PFSK-1 (cell line): Measurements from ENCODE around the gene PURA.

Experiments used
- SIN3A ChIP-seq: IDR thresholded peaks from 2 replicates; pipeline ENCODE4 v1.6.1; 2012; ENCODE audit warnings: mild to moderate bottlenecking, low read length, moderate library complexity, borderline replicate concordance; ENCODE audit not compliant: insufficient read depth
- TF ChIP-seq, protein P1 (sequence below), 2 experiments: IDR thresholded peaks; 2 replicates each; pipeline versions ENCODE4 v1.6.1 to v1.8.0; 2011 to 2012; ENCODE audit warnings: low read depth in 2 of 2, low read length in 2 of 2, control low read depth in 1 of 2, inconsistent platforms in 1 of 2, mild to moderate bottlenecking in 1 of 2, moderate library complexity in 1 of 2; ENCODE audit not compliant: insufficient read depth in 1 of 2

DNA sequence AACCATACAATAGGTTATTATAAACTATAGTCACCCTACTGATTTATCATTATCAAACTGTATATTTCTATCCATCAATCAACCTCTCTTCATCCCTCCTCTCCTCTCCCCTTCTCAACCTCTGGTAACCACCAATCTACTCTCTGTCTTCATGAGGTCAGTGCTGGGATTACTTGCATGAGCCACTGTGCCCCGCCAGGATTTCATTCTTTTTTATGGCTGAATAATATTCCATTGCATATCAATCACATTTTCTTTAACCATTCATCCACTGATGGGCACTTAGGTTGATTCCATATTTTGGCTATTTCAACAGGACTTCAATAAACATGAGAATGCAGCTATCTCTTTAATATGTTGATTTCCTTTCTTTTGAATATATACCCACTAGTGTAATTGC, 10.8 kb upstream of the PURA start:
- TF ChIP-seq, protein P1, sequence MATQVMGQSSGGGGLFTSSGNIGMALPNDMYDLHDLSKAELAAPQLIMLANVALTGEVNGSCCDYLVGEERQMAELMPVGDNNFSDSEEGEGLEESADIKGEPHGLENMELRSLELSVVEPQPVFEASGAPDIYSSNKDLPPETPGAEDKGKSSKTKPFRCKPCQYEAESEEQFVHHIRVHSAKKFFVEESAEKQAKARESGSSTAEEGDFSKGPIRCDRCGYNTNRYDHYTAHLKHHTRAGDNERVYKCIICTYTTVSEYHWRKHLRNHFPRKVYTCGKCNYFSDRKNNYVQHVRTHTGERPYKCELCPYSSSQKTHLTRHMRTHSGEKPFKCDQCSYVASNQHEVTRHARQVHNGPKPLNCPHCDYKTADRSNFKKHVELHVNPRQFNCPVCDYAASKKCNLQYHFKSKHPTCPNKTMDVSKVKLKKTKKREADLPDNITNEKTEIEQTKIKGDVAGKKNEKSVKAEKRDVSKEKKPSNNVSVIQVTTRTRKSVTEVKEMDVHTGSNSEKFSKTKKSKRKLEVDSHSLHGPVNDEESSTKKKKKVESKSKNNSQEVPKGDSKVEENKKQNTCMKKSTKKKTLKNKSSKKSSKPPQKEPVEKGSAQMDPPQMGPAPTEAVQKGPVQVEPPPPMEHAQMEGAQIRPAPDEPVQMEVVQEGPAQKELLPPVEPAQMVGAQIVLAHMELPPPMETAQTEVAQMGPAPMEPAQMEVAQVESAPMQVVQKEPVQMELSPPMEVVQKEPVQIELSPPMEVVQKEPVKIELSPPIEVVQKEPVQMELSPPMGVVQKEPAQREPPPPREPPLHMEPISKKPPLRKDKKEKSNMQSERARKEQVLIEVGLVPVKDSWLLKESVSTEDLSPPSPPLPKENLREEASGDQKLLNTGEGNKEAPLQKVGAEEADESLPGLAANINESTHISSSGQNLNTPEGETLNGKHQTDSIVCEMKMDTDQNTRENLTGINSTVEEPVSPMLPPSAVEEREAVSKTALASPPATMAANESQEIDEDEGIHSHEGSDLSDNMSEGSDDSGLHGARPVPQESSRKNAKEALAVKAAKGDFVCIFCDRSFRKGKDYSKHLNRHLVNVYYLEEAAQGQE (IDR thresholded peaks at IDR 0.05; ENCODE audit: insufficient read depth in 1 of 2, low read depth in 2 of 2, low read length in 2 of 2), result no peak
- TF ChIP-seq SIN3A, result no peak
